Measurements from ENCODE around the gene PPBP.
"Not testable (repeated sequence)": the region's sequence is repeated elsewhere in the genome, so short reads cannot be mapped to it uniquely, and the experiment has no call there.

The PPBP gene

GRCh38 chr4:73991742-73992000 is 3.7 kb upstream of the PPBP start:
- no peak for DNase-seq

- no peak for DNase-seq
These were observed 3.2 kb upstream of the PPBP start for GRCh38 chr4:73990988-73991741.

- DNase-seq: no peak
These were observed 1.9 kb upstream of the PPBP start for GRCh38 chr4:73989928-73990327.

GRCh38 chr4:73989031-73989430 is 1.0 kb upstream of the PPBP start:
- no peak for DNase-seq

- no peak for DNase-seq
These were observed 2.5 kb downstream of the PPBP start for GRCh38 chr4:73985528-73985852.

GRCh38 chr4:73984736-73985527 is 3.1 kb downstream of the PPBP start:
- DNase-seq: no peak

- not testable (repeated sequence) for DNase-seq
These were observed 6.8 kb downstream of the PPBP start for GRCh38 chr4:73981175-73981574.

GRCh38 chr4:73979407-73979957 is 8.5 kb downstream of the PPBP start:
- DNase-seq: no peak

- DNase-seq: no peak
These were observed 9.1 kb downstream of the PPBP start for GRCh38 chr4:73978886-73979285.

GRCh38 chr4:73976716-73977115 is 11.3 kb downstream of the PPBP start:
- DNase-seq: no peak

- DNase-seq: no peak
These were observed 11.8 kb downstream of the PPBP start for GRCh38 chr4:73976217-73976616.

GRCh38 chr4:73974352-73974751 is 13.6 kb downstream of the PPBP start:
- no peak for DNase-seq

- DNase-seq: no peak
These were observed 17.0 kb downstream of the PPBP start for GRCh38 chr4:73970945-73971344.

GRCh38 chr4:73970011-73970410 is 18.0 kb downstream of the PPBP start:
- no peak for DNase-seq

GRCh38 chr4:73967866-73968265 is 20.1 kb downstream of the PPBP start:
- no peak for DNase-seq

GRCh38 chr4:73964862-73965611 is 23.0 kb downstream of the PPBP start:
- DNase-seq: no peak

- no peak for DNase-seq
These were observed 25.3 kb downstream of the PPBP start for GRCh38 chr4:73962724-73963123.

GRCh38 chr4:73959041-73959440 is 28.9 kb downstream of the PPBP start:
- not testable (repeated sequence) for DNase-seq

- DNase-seq: no peak
These were observed 35.6 kb downstream of the PPBP start for GRCh38 chr4:73952352-73952751.

GRCh38 chr4:73950376-73950920 is 37.5 kb downstream of the PPBP start:
- DNase-seq: not testable (repeated sequence)

GRCh38 chr4:73948990-73949706 is 38.8 kb downstream of the PPBP start:
- DNase-seq: no peak

GRCh38 chr4:73948291-73948690 is 39.7 kb downstream of the PPBP start:
- no peak for DNase-seq

All from activated T-cell treated with anti-CD3 and anti-CD28 coated beads for 4 hours (primary cell).